NCI-H1436 treated with DMSO at 0.1 percent for 48 hours (cell line): Measurements from ENCODE around the gene PCDH8.
A peak's percentile ranks its signal among the peaks of the same experiment; 100 is the strongest.

ENCODE experiments used
- DNase-seq: peaks from one replicate; lab custom pipeline; 2025; lab: John Stamatoyannopoulos, UW

The PCDH8 gene

DNA sequence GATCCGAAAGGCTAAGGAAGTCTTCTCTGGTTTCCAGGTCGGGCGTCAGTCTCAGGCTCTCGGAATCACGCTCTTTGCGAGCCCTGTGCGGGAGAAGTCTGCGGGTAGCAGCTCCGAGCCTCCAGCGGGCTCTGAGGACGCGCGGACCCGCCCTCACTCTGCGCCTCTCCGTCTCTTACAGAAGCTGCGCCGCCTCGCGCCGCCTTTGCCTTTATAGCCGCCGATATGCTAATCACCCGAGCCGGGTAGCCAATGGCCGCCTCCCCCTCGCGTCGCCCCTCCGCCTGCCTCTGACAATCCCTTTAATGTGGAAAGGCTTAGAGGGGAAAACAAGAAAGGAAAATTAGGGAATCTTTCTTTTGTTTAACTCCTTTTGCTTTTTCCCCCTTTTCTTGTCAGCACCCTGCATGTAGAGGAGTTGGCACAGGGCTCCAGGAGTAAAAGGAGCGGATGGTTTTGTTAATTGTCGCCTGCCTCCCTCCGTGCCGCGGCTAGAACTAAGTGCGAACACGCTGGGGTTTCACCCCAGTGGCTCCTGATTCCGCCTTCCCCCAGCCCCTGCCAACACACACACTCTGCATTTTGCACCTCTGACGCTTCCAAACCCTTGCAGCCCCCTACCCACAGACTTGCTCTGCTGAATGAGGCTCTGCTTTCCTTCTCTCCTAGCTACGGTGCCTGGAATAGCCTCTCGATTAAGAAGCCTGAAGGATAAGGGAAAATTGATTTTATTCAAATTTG, at the start of gene PCDH8:
Gene PCDH8 (minus strand): TSS at position 186 of the 741 bp plus-strand sequence. CDS start 204 bp downstream, outside the sequence.
- DNase-seq: peak; percentile 55

DNA sequence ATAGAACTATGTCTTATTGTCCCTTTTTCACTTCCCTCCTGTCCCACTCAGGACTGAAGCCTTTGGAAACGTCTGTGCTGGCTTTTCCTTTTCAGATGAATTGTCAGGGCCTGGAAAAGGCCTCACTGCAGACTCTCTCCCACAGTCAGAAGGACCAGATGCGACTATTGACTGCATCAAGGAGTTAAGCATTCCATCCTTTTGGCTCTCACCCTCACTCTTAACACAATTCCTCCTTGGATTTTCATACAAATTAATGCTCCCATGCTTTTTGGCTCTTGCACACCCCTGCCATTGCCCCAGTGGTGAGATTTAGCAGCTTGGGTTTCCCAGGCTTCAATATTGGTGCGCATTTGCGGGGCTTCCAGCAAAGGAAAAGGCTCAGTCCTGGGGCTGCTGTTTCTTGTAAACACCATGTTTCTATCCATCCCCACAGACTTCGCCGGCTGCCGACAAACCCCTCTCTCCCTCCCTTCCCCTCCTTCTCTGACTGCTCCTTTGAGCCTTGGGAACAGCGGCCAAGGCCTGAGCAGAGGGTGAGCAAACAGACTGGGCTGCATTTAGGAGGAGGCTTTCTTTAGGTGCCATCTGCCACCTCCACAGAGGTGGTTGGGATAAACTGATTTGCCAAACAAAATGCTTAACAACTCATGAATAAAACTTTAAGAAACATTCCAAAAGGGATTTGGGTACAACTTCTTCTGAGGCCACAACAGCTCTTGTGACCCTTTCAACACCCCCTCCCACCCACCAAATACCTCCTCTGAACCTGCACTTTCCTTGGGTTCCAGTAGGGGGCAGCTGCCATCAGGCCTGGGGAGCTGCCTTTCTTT, 48.6 kb upstream of the PCDH8 start:
- DNase-seq: no peak

- DNase-seq: no peak
These were observed 46.0 kb upstream of the PCDH8 start for GRCh38 chr13:52894413-52894812.

GRCh38 chr13:52892925-52893324, 44.5 kb upstream of the PCDH8 start:
- no peak for DNase-seq

DNA sequence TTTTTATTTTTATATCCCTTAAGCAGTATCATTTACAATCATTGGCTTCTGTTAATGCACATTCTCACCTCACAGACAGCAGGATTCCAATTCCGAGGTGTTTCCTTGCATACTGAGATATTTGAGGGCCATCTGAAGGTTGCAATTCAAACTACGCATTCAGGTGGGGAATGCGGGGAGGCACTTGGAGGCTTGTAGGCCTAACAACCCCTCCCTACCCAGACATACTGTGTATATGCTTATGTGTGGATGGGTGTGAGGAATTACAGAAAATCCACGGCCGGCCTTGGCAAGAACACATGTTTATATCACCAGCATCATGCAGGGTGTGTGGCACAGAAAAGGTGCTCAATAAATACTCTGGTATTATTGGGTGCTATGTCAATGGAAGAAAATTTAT, 43.3 kb upstream of the PCDH8 start:
- no peak for DNase-seq

DNA sequence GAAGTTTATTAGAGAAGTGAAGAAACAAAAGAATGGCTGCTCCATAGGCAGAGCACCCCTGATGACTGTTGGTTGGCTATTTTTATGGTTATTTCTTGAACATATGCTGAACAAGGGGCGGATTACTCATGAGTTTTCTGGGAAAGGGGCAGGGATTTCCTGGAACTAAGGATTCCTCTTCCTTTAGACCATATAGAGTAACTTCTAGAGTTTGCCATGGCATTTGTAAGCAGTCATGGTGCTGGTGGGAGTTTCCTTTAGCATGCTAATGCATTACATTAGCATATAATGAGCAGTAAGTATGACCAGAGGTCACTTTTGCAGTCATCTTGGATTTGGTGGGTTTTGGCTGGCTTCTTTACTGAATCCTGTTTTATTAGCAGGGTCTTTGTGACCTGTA, 38.7 kb upstream of the PCDH8 start:
- no peak for DNase-seq

GRCh38 chr13:52885141-52885540, 36.7 kb upstream of the PCDH8 start:
- DNase-seq: no peak

DNA sequence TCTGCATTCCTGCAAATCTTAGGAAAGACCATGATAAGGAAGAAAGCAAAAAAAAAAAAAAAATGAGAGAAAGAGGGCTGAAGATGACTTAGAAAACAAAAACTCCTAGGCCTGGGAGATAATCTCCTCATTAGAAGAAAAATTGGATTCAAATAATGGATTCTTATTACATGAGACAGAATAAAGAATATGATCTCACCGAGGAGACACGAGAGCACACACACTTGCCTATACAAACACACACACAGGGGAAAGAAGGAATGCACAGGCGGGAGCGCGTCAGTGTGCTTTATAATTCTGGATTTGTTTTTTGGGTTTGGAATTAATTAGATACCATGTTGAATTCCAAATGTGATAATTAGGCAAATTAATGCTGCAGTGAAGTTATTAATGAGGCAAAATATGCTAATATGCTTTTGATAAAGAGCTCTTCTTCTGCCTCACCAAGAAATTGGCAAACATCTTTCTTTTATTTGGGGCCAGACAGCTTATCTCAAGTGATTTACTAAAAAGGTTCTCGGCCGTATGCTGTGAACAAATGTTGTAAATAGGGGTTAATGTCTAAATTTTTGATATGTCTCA, 36.1 kb upstream of the PCDH8 start:
- DNase-seq: no peak

DNA sequence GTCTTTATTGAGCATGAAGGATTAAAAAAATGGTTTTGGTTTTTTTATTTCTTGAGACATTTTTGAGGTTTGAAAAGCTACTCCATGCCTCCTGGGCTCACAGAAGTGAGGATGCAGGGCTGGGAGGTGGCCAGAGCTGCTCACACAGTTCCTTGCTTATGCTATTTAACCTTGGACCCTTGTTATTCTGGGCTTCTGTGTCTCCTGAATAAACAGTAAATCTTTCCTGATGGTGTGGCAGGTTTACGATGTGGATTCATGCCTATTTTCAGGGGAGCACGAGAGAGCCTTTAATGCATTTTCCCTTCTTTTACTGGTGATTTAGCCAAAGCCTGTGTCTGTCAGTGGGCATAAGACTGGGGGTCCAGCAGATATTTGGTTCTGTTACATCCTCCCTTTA, 34.3 kb upstream of the PCDH8 start:
- no peak for DNase-seq

- DNase-seq: no peak
These were observed 31.7 kb upstream of the PCDH8 start for GRCh38 chr13:52879950-52880741.

GRCh38 chr13:52878831-52879230, 30.4 kb upstream of the PCDH8 start:
- DNase-seq: no peak

DNA sequence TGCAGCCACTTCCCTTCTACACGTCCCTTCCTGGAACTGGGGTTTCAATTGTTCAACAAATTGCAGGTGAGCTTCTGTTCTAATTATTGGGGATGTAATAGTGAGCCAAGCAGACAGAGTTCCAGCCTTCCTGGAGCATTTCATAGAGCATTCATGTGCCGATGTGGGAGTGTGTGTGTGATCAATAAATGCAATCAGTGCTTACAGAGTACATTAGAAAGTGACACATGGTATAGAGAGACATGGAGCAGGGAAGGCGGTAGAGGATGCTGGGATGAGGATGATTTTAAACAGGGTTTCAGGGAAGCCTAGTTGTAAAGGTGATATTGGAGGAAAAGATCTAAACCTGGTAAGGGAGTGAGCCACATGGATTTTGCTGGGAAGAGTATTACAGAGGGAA, 21.7 kb upstream of the PCDH8 start:
- DNase-seq: no peak

GRCh38 chr13:52869621-52870020, 21.2 kb upstream of the PCDH8 start:
- no peak for DNase-seq

- no peak for DNase-seq
These were observed 20.6 kb upstream of the PCDH8 start for GRCh38 chr13:52869050-52869449.

GRCh38 chr13:52868190-52868589, 19.8 kb upstream of the PCDH8 start:
- no peak for DNase-seq

- no peak for DNase-seq
These were observed 16.5 kb upstream of the PCDH8 start for GRCh38 chr13:52864941-52865340.

DNA sequence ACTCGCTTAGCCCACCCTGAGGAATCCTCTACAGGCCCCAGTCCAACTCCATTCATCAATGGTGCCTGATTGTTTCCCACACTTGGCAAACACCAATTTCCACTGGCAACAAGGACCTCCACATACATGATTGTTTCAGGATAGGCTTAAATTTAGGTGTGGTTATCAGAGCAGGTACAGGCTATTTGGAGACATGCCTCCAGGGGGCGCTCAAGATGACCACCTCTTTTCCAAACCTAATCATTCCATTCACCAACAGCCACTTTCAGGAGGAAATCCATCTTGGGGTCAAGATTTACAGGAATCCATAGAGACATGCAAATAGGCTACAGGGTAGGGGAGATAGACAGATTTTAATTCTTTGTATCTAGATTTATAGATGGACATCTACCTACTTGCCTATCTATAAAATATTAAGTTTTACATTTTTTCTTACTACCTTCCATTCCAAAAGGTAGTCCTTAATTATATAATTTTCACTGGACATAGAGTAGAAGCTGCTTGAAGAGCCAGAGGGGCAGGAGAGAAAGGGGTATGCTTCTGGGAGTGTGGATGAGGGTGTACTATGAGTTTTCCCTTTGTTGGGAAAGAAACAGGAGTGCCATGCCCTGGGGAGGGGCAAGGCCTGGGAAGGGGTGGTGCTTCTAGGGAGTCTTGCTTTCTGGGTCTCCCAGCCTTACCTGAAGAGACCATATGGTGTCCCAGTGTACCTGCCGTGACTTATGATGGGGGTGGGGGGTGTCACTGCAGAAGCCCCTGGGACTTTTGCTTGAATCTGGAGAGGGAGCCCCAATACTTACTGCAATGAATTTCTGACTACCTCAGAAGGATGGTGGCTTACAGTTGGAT, 14.1 kb upstream of the PCDH8 start:
- no peak for DNase-seq

GRCh38 chr13:52852444-52852843, 4.0 kb upstream of the PCDH8 start:
- no peak for DNase-seq

- DNase-seq: no peak
These were observed 2.9 kb upstream of the PCDH8 start for GRCh38 chr13:52851137-52851962.

- DNase-seq: no peak
These were observed 2.1 kb upstream of the PCDH8 start for GRCh38 chr13:52850396-52851136.
